K562 (cell line): Measurements from ENCODE around the gene LDAH. TPM values are rescaled to one million over a fixed set of nuclear protein-coding genes. Genes with fewer than 3 reads are reported as not detected.

ENCODE experiments used
- ATAC-seq: fragments of 200-7000 bp; cut with Tn5 transposase; 3 replicates; pipeline ENCODE4 v1.9.1; 2020; ENCODE audit warnings: moderate library complexity
- BruUV-seq: library from RNA; stranded (reverse); fragments of 400-500 nt; replicated peaks from 2 replicates; lab custom pipeline; 2021; lab: Mats Ljungman, UMichigan
- CTCF ChIA-PET: fragments of 300-600 bp; formaldehyde crosslinking; extraction: SDS; loops from one replicate; lab custom pipeline; 2021; ENCODE audit warnings: low intra/inter-chr PET ratio; lab: Yijun Ruan, JAX
- POLR2A ChIA-PET: fragments of 300-600, 350-650 bp; sonication (Branson Sonifier 250); formaldehyde crosslinking; extraction: SDS; loops from one replicate; lab custom pipeline; 2021; ENCODE audit warnings: antibody characterized with exemption, inconsistent platforms; lab: Yijun Ruan, JAX
- DNase-seq, 4 experiments: peaks; one replicate each; pipeline versions ENCODE4 v3.0.0 to v3.0.0-alpha.2; 2011 to 2018; ENCODE audit warnings: low spot score in 3 of 4, mixed read lengths in 3 of 4; ENCODE audit errors: extremely low read depth in 1 of 4
- FAIRE-seq: peaks from 2 replicates; lab custom pipeline; 2011; peaks lifted over from hg19 to GRCh38; lab: Jason Lieb, UNC
- H2AFZ ChIP-seq: 2 replicates; pipeline ENCODE4 v1.6.0; 2011; ENCODE audit warnings: low read depth, low read length, control low read depth, inconsistent platforms
- H3K27ac ChIP-seq: fragments of 200-600 bp; 3 replicates; pipeline ENCODE4 v1.8.0; 2011; ENCODE audit warnings: low read depth, mild to moderate bottlenecking, control low read depth, inconsistent platforms, low read length, moderate library complexity, mixed read lengths; ENCODE audit errors: extremely low read depth
- H3K27me3 ChIP-seq, 2 experiments: fragments of 300-600 bp in 1 of 2; 2 replicates in 1 of 2; 3 replicates in 1 of 2; pipeline versions ENCODE4 v1.6.0 to v1.8.0; 2011; ENCODE audit warnings: inconsistent platforms in 2 of 2, low read length in 2 of 2, mild to moderate bottlenecking in 1 of 2, mixed read lengths in 1 of 2, moderate library complexity in 1 of 2; ENCODE audit not compliant: control insufficient read depth in 2 of 2, insufficient read depth in 2 of 2
- H3K36me3 ChIP-seq: fragments of 300-600 bp; 3 replicates; pipeline ENCODE4 v1.8.0; 2011; ENCODE audit warnings: mild to moderate bottlenecking, low read length, inconsistent platforms; ENCODE audit not compliant: control insufficient read depth, insufficient read depth
- H3K4me1 ChIP-seq, 2 experiments: fragments of 200-600 bp in 1 of 2; replicated peaks in 1 of 2; 2 replicates in 1 of 2; 3 replicates in 1 of 2; pipeline versions ENCODE4 v1.5.1 to v1.8.0; 2011; ENCODE audit warnings: inconsistent platforms in 2 of 2, low read length in 2 of 2, mild to moderate bottlenecking in 1 of 2, mixed read lengths in 1 of 2, moderate library complexity in 1 of 2; ENCODE audit not compliant: control insufficient read depth in 2 of 2, insufficient read depth in 2 of 2
- H3K4me2 ChIP-seq: 2 replicates; pipeline ENCODE4 v1.6.1; 2011; ENCODE audit warnings: low read length, control low read depth, inconsistent platforms, mixed read lengths; ENCODE audit not compliant: insufficient read depth
- H3K4me3 ChIP-seq: fragments of 200-600 bp; sonication (generic), shearing (Covaris generic); 2 replicates; pipeline ENCODE4 v1.5.1; 2016; ENCODE audit warnings: control low read depth, inconsistent platforms
- H3K79me2 ChIP-seq: fragments of 200-600 bp; 3 replicates; pipeline ENCODE4 v1.8.0; 2011; ENCODE audit warnings: low read length, inconsistent platforms; ENCODE audit not compliant: control insufficient read depth, insufficient read depth
- H3K9ac ChIP-seq, 2 experiments: 2 replicates each; pipeline versions ENCODE4 v1.6.0 to v1.6.1; 2011; ENCODE audit warnings: low read depth in 2 of 2, low read length in 2 of 2, control low read depth in 1 of 2, inconsistent platforms in 1 of 2, mild to moderate bottlenecking in 1 of 2, mixed read lengths in 1 of 2; ENCODE audit not compliant: insufficient read depth in 1 of 2
- H3K9me1 ChIP-seq: one replicate; pipeline ENCODE4 v1.6.0; 2011; ENCODE audit warnings: inconsistent platforms, mild to moderate bottlenecking, low read length, moderate library complexity; ENCODE audit not compliant: control insufficient read depth, insufficient read depth
- H3K9me3 ChIP-seq: replicated peaks from 2 replicates; pipeline ENCODE4 v1.5.1; 2011; ENCODE audit warnings: low read depth, low read length, inconsistent platforms; ENCODE audit not compliant: control insufficient read depth, insufficient read depth
- H4K20me1 ChIP-seq: replicated peaks from 2 replicates; pipeline ENCODE4 v1.6.1; 2011; ENCODE audit warnings: low read length, inconsistent platforms, mixed read lengths; ENCODE audit not compliant: control insufficient read depth, insufficient read depth
- CREB1 ChIP-seq, 2 experiments: sonication (generic) in 1 of 2; formaldehyde crosslinking in 1 of 2; IDR thresholded peaks; 2 replicates each; pipeline versions ENCODE4 v1.6.1 to v1.8.0; 2012 to 2022; ENCODE audit warnings: inconsistent platforms in 1 of 2, mild to moderate bottlenecking in 1 of 2, missing genetic modification reagents in 1 of 2, moderate library complexity in 1 of 2
- CREM ChIP-seq: IDR thresholded peaks from 2 replicates; pipeline ENCODE4 v1.6.1; 2014; ENCODE audit warnings: antibody characterized with exemption, low read depth
- ESRRB ChIP-seq: fragments of 250-450 bp; sonication (Bioruptor Pico); IDR thresholded peaks from 2 replicates; pipeline ENCODE4 v1.5.0; 2020; ENCODE audit warnings: mild to moderate bottlenecking, moderate library complexity, borderline replicate concordance
- GTF3C2 ChIP-seq: IDR thresholded peaks from 3 replicates; pipeline ENCODE4 v1.6.1; 2011; ENCODE audit warnings: borderline replicate concordance, mild to moderate bottlenecking, moderate library complexity; ENCODE audit not compliant: insufficient read length; ENCODE audit errors: extremely low read depth
- HDAC2 ChIP-seq: fragments of 450-650 bp; IDR thresholded peaks from 2 replicates; pipeline ENCODE4 v1.6.1; 2016; ENCODE audit warnings: mild to moderate bottlenecking
- MAFK ChIP-seq: IDR thresholded peaks from 2 replicates; pipeline ENCODE4 v1.6.1; 2011; ENCODE audit warnings: low read length, improper control_type of control experiment
- NCOA1 ChIP-seq: fragments of 450-650 bp; IDR thresholded peaks from 2 replicates; pipeline ENCODE4 v1.6.1; 2016; ENCODE audit warnings: low read depth
- NFE2 ChIP-seq: IDR thresholded peaks from 2 replicates; pipeline ENCODE4 v1.6.1; 2014; ENCODE audit warnings: antibody characterized with exemption, low read depth
- NR2C2 ChIP-seq, 2 experiments: fragments of 200-800 bp in 1 of 2; sonication (Bioruptor generic) in 1 of 2; sonication (generic) in 1 of 2; formaldehyde crosslinking in 1 of 2; IDR thresholded peaks; 2 replicates each; pipeline versions ENCODE4 v1.6.1 to v1.8.0; 2016 to 2022; ENCODE audit warnings: mild to moderate bottlenecking in 1 of 2, missing compliant biosample characterization in 1 of 2, missing genetic modification characterization in 1 of 2, missing genetic modification reagents in 1 of 2
- PATZ1 ChIP-seq: fragments of 250-450 bp; sonication (Bioruptor Pico); IDR thresholded peaks from 2 replicates; pipeline ENCODE4 v1.5.0; 2020; ENCODE audit warnings: mild to moderate bottlenecking, borderline replicate concordance
- PBX2 ChIP-seq, 2 experiments: IDR thresholded peaks in 1 of 2; conservative IDR thresholded peaks in 1 of 2; 2 replicates each; pipeline ENCODE4 v1.6.1; 2016; ENCODE audit warnings: low read depth in 2 of 2, mild to moderate bottlenecking in 1 of 2, missing compliant biosample characterization in 1 of 2, missing genetic modification characterization in 1 of 2, moderate library complexity in 1 of 2
- SAFB2 ChIP-seq: fragments of 200-400 bp; formaldehyde crosslinking; IDR thresholded peaks from 2 replicates; pipeline ENCODE4 v1.6.1; 2018; ENCODE audit warnings: borderline replicate concordance, low read length, low read depth, moderate library complexity; ENCODE audit not compliant: severe bottlenecking
- ZNF133 ChIP-seq: fragments of 250-450 bp; sonication (Bioruptor Pico); IDR thresholded peaks from 2 replicates; pipeline ENCODE4 v1.4.0; 2020; ENCODE audit warnings: mild to moderate bottlenecking
- ZNF589 ChIP-seq: fragments of 200-800 bp; sonication (Bioruptor generic); IDR thresholded peaks from 2 replicates; pipeline ENCODE4 v1.6.1; 2016; ENCODE audit warnings: low read depth, missing genetic modification characterization, missing compliant biosample characterization
- ZNF696 ChIP-seq: fragments of 250-450 bp; sonication (Bioruptor Pico); conservative IDR thresholded peaks from 2 replicates; pipeline ENCODE4 v1.4.0; 2020; ENCODE audit warnings: mild to moderate bottlenecking, moderate library complexity
- WGBS: fragments of 100-300 bp; shearing (Covaris generic); methylation state at CpG from one replicate; pipeline ENCODE4 v1.1.6; 2016; ENCODE audit warnings: low coverage, mixed read lengths; ENCODE audit not compliant: insufficient coverage; ENCODE audit errors: missing lambda C conversion rate; 5-methylcytosine and 5-hydroxymethylcytosine counted together
- in situ Hi-C: fragments of 300-500 bp; cut with MboI; formaldehyde crosslinking; loops from 4 replicates; pipeline ENCODE4 v1.15.0; 2018; ENCODE audit warnings: inconsistent platforms, mixed read lengths
- intact Hi-C: fragments of 100-400 bp; cut with micrococcal nuclease; formaldehyde crosslinking; loops from 2 replicates; pipeline ENCODE4 v1.14.2; 2022
- polyA plus RNA-seq, 8 experiments: library from polyadenylated mRNA; depleted of rRNA in 4 of 8; stranded (reverse) in 5 of 8; unstranded in 3 of 8; fragments of >200 nt; fragmentation: Nextera tagmentation in 2 of 8; fragmentation: Illumina TruSeq in 1 of 8; extraction: Ambion mirVana in 2 of 8; extraction: Trizol in 1 of 8; gene quantifications; 2 replicates each; pipeline versions ENCODE4 v1.2.1 to v1.2.3, GENCODE V29; 2011 to 2014; ENCODE audit warnings: inconsistent platforms in 1 of 8, missing spikeins in 1 of 8
- total RNA-seq, 7 experiments: library from RNA; depleted of rRNA in 6 of 7; stranded (reverse); fragments of >200 nt in 6 of 7; fragmentation: Illumina TruSeq in 2 of 7; extraction: Trizol in 2 of 7; gene quantifications; 2 replicates each; pipeline versions ENCODE4 v1.2.1 to v1.2.3, GENCODE V29; 2011 to 2021; ENCODE audit warnings: low replicate concordance in 1 of 7

The LDAH gene
- total and polyA plus RNA-seq, 9 of the 15 experiments (the other 6 are each of a cell fraction or from before 2014, with no cell fraction given) = 22.3 to 60.1 (median 40.0) TPM

- H4K20me1 ChIP-seq = no peaks in the 10 kb centered on the region
- no peak overlapping the region for H3K4me3 ChIP-seq
- no peak overlapping the region for H3K9ac ChIP-seq
- H3K4me1 ChIP-seq = no peaks in the 10 kb centered on the region
- no peak overlapping the region for H3K27ac ChIP-seq
- in situ Hi-C loops (no loop called here), intact Hi-C loops (no loop called here)
- no peaks in the 10 kb centered on the region for H3K9me1 ChIP-seq
- ChIA-PET POLR2A (no interaction called here), CTCF (no interaction called here)
- H3K79me2 ChIP-seq = no peaks in the 10 kb centered on the region
- no TSS peak for BruUV-seq
- whole genome bisulfite sequencing = 89% methylated on average over 5 of the region's 5 CpGs
- no peak for FAIRE-seq
- H3K4me2 ChIP-seq = no peak overlapping the region
- no peaks in the 10 kb centered on the region for H3K27me3 ChIP-seq
- no peak for ATAC-seq
- H2AFZ ChIP-seq = no peak overlapping the region
- H3K9me3 ChIP-seq = no peaks in the 10 kb centered on the region
- no peak for DNase-seq
- H3K36me3 ChIP-seq = no peaks in the 10 kb centered on the region; the same call in 1 of the 3 replicates
- TF ChIP-seq NR2C2 (CRISPR knock-in tag; IDR thresholded peaks at IDR 0.05) = no peak
- no peak for TF ChIP-seq NR2C2 (tag; IDR thresholded peaks at IDR 0.05)
- TF ChIP-seq PBX2 (CRISPR knock-in tag; IDR thresholded peaks at IDR 0.05; ENCODE audit: low read depth) = no peak
- no peak for TF ChIP-seq PBX2 (tag; conservative IDR thresholded peaks at IDR 0.05; ENCODE audit: low read depth)
- no peak for TF ChIP-seq CREB1 (IDR thresholded peaks at IDR 0.05)
- TF ChIP-seq CREB1 (CRISPR knock-in tag; IDR thresholded peaks at IDR 0.05) = no peak
- no peak for TF ChIP-seq SAFB2
- no peak for TF ChIP-seq ZNF589
- TF ChIP-seq HDAC2 = no peak
- TF ChIP-seq NFE2 = no peak
- TF ChIP-seq PATZ1 (CRISPR knock-in tag) = no peak
- no peak for TF ChIP-seq ESRRB
- no peak for TF ChIP-seq NCOA1
- no peak for TF ChIP-seq ZNF133
- no peak for TF ChIP-seq ZNF696 (CRISPR knock-in tag)
- TF ChIP-seq CREM = no peak
- no peak for TF ChIP-seq GTF3C2
- no peak for TF ChIP-seq MAFK
Observed at GRCh38 chr2:20726913-20727312, 96.0 kb downstream of the LDAH start.
